ENCODE measurements around the gene NR4A3. TPM values are rescaled to one million over a fixed set of nuclear protein-coding genes. Genes with fewer than 3 reads are reported as not detected.

The NR4A3 gene
- total and polyA plus RNA-seq, 11 donors = 1.5 to 27.8 (median 9.9) TPM

GRCh38 chr9:99896119-99896518 lies 74.4 kb downstream of the NR4A3 start:
- DNase-seq = no peak
- Histone ChIP-seq H3K27ac (no peak overlapping the region), H3K36me3 (no peaks in the 10 kb centered on the region), H3K4me3 (no peak overlapping the region), H3K9me3 (no peaks in the 10 kb centered on the region), H3K27me3 (no peaks in the 10 kb centered on the region), H3K4me1 (no peaks in the 10 kb centered on the region)
- no peak for ATAC-seq
- 83 to 96% (median 93%) methylated on average over 2 of the region's 2 CpGs for WGBS, 4 donors
- intact Hi-C loops (cut with DNase I) = no loop called here
- TF ChIP-seq CTCF (IDR thresholded peaks at IDR 0.05) (no peak), POLR2A (IDR thresholded peaks at IDR 0.05) (no peak)

GRCh38 chr9:99903393-99903792 lies 81.7 kb downstream of the NR4A3 start:
- no peak overlapping the region for H3K4me3 ChIP-seq
- no peak overlapping the region for H3K27ac ChIP-seq
- no peaks in the 10 kb centered on the region for H3K9me3 ChIP-seq
- 64 to 82% (median 69%) methylated on average over 1 of the region's 1 CpG for WGBS, 4 donors
- H3K4me1 ChIP-seq = peaks cover 0 to 20% (median 12%) of the 10 kb centered on the region in 12 donors
- H3K36me3 ChIP-seq = no peaks in the 10 kb centered on the region
- ATAC-seq (no peak), DNase-seq (no peak)
- intact Hi-C loops (cut with DNase I) = loop anchor here in 2 of 10 donors (5.0 kb wide), 1 partner anchor 76 kb away; no protein-coding TSS in a partner anchor
- H3K27me3 ChIP-seq = no peaks in the 10 kb centered on the region
- TF ChIP-seq POLR2A (IDR thresholded peaks at IDR 0.05) = no peak
- TF ChIP-seq CTCF (IDR thresholded peaks at IDR 0.05) = no peak

GRCh38 chr9:99905833-99906402 lies 84.2 kb downstream of the NR4A3 start:
- peaks cover 0 to 27% (median 13%) of the 10 kb centered on the region in 12 donors for H3K4me1 ChIP-seq
- ATAC-seq (no peak), DNase-seq (no peak)
- H3K27ac ChIP-seq = peak overlapping the region in 11 of 12 donors; percentile 91 to 99 (median 96)
- WGBS, 4 donors = 30 to 37% (median 34%) methylated on average over 9 of the region's 9 CpGs
- H3K4me3 ChIP-seq = peak overlapping the region; percentile 62 to 100 (median 92)
- H3K27me3 ChIP-seq = no peaks in the 10 kb centered on the region
- intact Hi-C loops (cut with DNase I) = loop anchor here in 7 of 10 donors (2.0 to 5.0 kb wide), 3 partner anchors 84 to 99 kb away; partner anchors contain the start of gene NR4A3 (in 7 of the 7)
- TF ChIP-seq CTCF (IDR thresholded peaks at IDR 0.05) (no peak), POLR2A (IDR thresholded peaks at IDR 0.05) (no peak)
- H3K36me3 ChIP-seq = no peaks in the 10 kb centered on the region
- no peaks in the 10 kb centered on the region for H3K9me3 ChIP-seq

GRCh38 chr9:99906403-99907207 lies 84.9 kb downstream of the NR4A3 start, which contains the start of gene STX17:
TSS of gene STX17 (plus strand) at chr9:99906654. CDS start at chr9:99915240, 8,586 bp downstream.
- WGBS, 4 donors = 0 to 1% (median 0%) methylated on average over 31 to 76 of the region's 76 CpGs
- Histone ChIP-seq H3K36me3 (peaks cover 0 to 6% (median 2%) of the 10 kb centered on the region in 9 donors), H3K27me3 (no peaks in the 10 kb centered on the region), H3K4me3 (peak within 1 kb of the TSS; percentile 62 to 100 (median 92)), H3K27ac (peak within 1 kb of the TSS; percentile 90 to 99 (median 96)), H3K9me3 (no peaks in the 10 kb centered on the region), H3K4me1 (peaks cover 0 to 27% (median 13%) of the 10 kb centered on the region in 12 donors)
- peak in 2 of 12 donors; percentile 7 to 21 for TF ChIP-seq CTCF (IDR thresholded peaks at IDR 0.05)
- TF ChIP-seq POLR2A (IDR thresholded peaks at IDR 0.05) = peak; percentile 34 to 77
- intact Hi-C loops (cut with DNase I) = loop anchor here in 7 of 10 donors (2.0 to 5.0 kb wide), 3 partner anchors 84 to 99 kb away; partner anchors contain the start of gene NR4A3 (in 7 of the 7)
- peak; percentile 80 to 90 (median 83) for DNase-seq
- ATAC-seq = peak; percentile 79 to 98 (median 97)

All from heart left ventricle (tissue), 16 donors.